Effector CD8-positive, alpha-beta T cell (primary cell): ENCODE data around the gene GPR12.

ENCODE experiments used
- DNase-seq: peaks from one replicate; lab custom pipeline; 2025; lab: John Stamatoyannopoulos, UW
- total RNA-seq, 4 experiments: gene quantifications; one replicate each; lab custom pipeline; 2026; lab: John Stamatoyannopoulos, UW

The GPR12 gene
- total RNA-seq: 0 to 0.18 (median 0) reads per million in 4 experiments

DNA sequence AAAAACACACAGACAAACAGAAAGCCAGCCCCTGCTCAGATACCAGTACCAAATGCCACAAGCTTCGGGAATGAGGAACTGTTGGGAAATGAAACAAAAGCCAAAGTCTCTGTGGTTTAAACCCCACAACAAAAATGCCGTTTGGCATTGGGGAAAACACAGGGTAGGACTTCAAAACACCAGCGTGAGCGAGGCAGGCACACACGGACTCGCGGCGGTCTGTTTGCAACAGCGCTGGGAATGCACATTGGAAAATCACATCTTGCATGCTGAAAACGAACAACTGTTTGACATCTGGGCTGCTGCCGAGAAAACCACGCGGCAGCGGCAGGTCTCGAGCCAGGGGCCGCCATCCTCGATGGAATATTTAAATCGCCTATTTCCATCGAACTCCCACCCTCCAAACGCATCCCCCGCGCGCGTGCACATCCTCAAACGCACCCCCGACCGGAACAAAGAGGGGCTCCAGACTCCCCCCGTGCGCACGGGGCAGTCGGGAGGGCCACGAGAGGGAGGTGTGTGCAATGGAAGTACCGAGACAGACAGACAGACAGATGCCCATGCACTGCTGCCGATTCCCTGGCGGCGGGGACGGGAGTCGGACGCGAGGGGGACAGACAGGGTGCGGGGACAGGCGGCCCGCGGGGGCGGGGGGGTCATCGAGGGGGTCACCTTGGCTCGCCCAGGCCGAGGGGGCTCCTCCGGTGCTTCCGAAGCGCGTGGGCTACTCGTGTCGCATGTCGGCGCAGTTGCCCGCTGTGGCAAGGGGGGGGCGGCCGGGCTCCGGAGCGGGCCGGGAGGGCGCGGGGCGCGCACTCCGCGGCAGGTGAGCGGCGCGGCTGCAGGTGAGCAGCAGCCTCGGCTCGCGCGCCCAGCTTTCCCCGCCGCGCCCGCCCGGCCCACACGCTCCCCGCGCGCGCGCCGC is at the start of gene GPR12:
TSS of gene GPR12 (minus strand) at position 880 of the 925 bp plus-strand sequence. CDS start 959 bp downstream, outside the sequence.
- no peak for DNase-seq

GRCh38 chr13:26810095-26810494 is 49.5 kb upstream of the GPR12 start:
- DNase-seq: no peak

- no peak for DNase-seq
Observed at GRCh38 chr13:26806891-26807290, 46.3 kb upstream of the GPR12 start.

DNA sequence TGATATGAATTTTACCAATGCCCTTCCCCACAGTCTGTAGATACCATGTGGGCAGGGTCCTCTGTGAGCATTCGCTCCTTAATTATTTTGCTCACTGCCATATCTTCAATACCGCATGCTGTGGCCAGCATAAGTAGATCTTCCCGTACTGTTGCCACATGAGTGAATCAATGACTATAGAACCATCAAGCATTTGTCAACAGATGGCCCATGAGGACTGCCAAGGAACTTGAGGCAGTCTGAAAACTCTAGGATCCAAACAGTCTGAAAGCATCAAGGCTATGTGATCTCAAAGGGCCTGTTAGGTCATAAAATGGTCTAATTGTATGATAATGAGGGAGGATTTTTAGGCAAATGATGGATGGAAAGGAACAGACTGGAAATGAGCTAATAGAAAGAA is 27.4 kb upstream of the GPR12 start:
- no peak for DNase-seq

GRCh38 chr13:26786651-26787295 is 26.2 kb upstream of the GPR12 start:
- DNase-seq: no peak

DNA sequence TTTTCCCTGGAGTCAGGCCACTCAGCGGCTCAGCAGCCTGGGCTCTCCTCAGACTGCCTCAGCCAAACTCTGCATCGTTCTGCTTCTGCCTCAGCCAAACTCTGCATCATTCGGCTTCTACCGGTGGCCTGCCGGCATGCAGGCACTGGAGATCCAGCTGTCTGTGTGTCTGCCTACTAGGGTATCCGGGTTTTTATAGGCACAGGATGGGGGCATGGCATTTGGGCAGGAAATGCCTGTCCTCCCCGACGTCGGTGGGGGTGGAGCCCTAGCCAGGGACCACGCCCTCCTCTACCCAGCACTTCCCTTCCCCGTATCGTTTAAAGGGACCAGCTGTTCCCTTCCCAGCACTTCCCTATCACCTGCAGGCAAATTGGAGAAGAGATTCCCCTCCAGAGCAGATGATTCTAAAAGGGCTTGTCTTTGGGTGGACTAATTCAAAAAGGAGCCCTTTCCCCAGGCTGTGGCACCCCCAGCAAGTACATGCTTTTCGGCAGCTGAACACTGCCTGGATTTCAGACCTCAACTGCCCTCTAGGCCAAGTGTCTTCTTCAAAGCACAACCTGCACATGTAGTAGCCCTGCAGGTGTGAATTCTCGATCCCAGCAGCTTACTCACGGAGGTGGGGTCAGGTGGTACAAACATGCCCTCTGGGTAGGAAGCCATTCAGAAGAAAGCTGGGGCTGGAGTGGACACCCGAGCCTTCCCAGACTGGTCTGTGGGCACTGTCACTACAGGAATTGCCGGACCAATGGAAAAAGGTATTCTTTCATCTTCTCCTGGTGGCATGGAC is 25.4 kb upstream of the GPR12 start:
- DNase-seq: peak; percentile 44

DNA sequence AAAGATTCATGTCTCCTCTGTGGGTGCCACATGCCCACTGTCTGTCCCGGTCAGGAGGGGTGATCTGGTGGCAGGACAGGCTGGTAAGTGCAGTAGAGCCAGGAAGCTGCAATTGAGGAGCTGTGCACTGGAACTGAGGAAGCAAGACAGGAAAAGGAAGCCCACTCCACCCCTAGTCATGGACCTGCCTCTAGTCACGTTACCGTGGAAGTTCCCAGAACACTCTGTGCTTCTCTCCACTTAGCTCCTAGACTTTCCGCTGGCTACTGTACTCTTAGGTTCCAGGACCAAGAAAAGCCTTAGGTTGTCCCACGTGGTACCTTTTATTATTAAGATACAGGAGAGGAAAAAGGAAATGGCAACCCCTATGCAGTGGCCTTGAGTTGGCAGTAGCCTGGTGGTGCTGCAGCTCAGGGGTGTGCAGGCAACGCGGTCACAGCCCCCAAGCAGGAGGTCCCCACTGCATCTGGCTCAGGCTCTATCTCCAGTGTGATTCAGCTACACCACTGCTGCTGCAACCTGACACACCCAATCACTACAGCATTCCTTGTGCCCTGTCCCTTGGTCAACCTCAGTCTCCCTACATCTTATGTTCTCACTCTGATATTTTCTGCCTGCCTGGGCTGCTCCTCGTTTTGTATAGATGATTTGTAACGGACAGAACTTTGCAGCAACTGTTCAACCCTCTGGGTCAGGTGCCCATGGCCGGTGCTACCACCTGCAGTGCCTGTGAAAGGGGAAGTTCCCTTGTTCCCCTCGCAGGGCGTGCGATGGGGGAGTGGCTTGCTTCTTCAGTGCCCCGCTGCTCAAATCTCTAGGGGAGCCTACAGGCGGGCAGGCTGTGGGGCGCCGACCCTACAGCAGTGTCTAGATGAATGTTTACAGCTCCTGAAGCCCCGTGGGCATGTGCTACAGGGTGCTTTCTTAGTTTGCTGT is 24.4 kb upstream of the GPR12 start:
- DNase-seq: peak; percentile 0

DNA sequence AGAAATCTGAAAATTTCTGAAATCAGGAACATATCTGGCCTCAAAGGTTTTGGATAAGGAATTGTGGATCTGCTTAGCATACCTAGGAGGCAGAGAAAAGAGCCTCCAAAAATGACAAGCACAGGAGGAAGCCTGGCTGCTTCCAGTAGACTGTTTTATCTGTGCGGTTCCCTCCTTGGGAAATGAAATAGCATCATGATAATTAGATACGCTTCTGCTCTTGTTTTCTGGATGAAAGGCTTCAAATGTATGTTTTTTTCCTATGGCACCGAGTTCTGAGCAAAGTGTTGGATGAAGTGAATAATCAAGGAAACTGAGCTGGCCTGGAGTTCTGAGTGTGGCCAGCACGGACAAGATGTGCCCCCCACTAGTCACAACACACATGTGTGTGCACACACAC is 19.8 kb upstream of the GPR12 start:
- no peak for DNase-seq

DNA sequence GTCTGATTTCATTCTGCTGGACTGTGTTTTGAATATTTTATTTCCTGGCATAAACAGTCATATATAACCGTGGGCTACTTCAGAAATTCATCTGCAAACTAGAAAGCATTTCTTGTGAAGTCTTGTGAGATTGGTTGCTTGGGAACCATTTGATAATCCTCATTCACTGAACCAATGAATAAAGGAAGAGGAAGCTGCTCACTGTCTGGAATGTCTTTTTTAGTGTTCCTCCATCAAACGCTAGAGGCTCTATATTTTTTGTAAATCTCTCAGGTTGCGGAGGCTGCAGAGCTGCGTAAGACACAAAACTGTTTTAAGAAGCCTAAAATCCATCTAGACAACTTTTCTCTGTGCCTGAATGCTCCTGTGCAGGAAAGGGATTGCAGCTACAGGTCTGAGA is 18.7 kb upstream of the GPR12 start:
- no peak for DNase-seq

GRCh38 chr13:26772531-26772930 is 11.9 kb upstream of the GPR12 start:
- no peak for DNase-seq

DNA sequence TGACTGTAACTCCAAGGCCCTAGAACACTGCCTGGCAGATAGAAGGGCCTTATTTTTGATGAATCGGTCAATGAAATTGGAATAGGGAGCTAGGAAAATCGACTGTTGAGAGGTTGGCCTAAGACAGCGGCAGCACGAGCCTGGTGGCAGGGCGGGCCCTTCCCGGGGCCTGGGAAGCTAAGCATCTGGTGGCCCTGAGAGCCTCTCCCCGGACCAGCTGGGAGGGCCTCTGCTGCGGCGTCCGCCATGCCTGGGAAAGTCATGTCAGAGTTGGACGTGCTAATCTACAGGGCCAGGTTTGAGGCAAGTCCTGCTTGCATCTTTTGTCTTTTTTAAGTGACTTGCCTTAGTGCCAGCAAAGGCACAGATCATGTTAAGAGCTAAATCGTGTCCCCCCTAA is 11.2 kb upstream of the GPR12 start:
- DNase-seq: no peak

DNA sequence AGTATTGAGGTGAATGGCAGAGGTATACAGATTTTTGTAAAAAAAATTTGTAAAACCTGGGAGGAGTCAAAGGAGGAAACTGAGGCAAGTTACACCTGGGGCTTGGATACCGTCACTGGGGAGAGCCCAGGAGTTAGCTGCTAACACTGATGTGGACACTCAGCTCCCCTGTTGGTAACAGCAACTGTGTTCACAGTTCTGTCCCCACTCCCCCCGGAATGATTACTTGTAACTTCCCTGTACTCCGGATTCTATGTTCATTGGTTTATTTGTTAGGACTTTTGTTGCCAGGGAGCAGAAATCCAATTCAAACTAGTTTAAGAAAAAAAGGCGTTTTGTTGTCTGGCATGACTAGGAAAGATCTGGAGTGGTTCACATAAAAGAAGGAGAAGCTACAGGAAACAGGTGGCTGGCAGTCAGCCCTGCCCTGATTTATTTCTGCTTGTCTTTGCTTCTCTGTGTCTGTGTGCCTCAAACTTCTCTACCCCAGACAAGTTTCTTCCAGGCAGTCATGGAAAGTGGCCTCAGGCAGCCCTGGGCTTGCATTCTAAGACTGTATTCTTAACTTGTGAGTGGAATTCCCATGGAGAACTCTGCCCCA is 2.3 kb upstream of the GPR12 start:
- no peak for DNase-seq

GRCh38 chr13:26760832-26761582 is 421 bp upstream of the GPR12 start:
- DNase-seq: no peak

- no peak for DNase-seq
Observed at GRCh38 chr13:26759249-26759906, 1.2 kb downstream of the GPR12 start.

DNA sequence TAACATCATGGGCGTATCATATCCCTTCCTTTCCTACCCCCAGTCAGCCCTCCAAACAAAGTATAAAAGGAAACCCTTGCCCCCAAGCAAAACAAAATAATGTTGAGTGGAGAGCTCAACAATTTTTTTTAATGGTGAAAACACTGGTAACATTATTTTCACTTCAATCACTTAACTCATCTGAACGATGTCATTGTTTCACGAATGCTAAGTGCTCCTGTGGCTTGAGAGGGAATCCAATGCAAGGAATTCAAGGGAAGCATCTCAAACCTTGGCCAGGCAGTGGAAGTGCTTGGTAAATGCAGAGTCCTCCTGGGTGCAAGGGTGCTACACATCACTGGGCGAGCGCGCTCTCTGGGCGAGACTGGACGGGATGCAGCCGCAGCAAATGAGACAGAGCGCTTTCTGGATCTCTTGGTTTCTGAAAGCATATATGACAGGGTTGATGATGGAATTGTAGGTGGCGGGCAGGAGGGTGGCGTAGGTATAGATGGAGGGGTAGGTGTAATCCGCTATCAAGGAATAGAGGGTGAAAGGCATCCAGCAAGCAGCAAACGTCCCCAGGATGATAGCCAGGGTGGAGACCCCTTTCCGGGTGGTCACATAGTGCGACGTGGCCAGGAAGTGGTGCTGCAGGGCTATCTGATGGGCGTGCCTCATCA is 2.0 kb downstream of the GPR12 start:
- no peak for DNase-seq

DNA sequence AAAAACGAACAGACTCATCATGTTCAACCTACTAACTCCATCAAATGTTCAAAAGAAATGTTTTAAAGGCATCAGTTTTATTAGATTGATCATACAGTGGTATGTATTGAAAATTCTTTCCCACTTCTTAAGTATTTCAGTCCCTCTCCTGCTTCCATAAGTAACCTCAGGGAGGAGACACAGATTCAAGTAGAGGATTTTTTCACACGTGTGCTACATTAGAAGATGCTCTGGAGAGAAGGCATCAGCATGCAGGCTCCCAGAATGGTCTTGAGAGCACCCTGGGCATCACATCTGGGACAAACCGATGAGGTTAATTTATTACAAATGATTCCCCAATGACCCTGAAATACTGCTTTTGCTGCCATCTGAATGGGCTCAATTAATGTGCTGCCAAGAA is 3.6 kb downstream of the GPR12 start:
- DNase-seq: no peak

- DNase-seq: no peak
Observed at GRCh38 chr13:26752671-26753070, 7.9 kb downstream of the GPR12 start.

- DNase-seq: no peak
Observed at GRCh38 chr13:26749905-26750304, 10.7 kb downstream of the GPR12 start.

DNA sequence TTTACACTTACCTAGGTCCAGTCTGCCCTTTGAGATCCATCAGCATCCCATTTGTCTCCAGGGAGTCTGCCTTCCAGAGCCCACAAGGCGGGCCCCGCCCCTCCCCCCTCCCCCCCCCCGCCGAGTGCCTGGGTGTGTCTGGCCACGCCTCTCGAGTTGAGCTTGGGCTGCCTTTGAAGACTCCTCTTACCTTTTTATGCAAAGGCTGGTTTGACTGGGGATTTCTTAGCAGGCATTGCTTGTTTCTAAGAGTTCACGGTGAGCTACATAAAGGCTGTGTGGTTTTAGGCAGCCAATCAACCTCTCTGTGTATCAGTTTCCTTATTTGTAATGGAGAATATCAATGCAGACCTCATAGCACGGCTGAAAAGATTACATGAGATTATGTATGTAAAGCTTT is 11.3 kb downstream of the GPR12 start:
- DNase-seq: no peak
